Breast epithelium (tissue), 4 donors: ENCODE results near the gene KLHL29. TPM values are rescaled to one million over a fixed set of nuclear protein-coding genes. Genes with fewer than 3 reads are reported as not detected.

Source experiments
- DNase-seq, 2 donors: peaks; one replicate each; pipeline ENCODE4 v3.0.0-alpha.2; 2019; ENCODE audit warnings: low spot score in 2 of 2
- H3K27ac ChIP-seq, 2 donors: fragments of 200-600 bp; sonication (generic) in 1 of 2; one replicate each; pipeline ENCODE4 v1.5.1; 2016 to 2019; ENCODE audit warnings: mild to moderate bottlenecking in 1 of 2
- H3K27me3 ChIP-seq, 2 donors: fragments of 200-600 bp; sonication (generic) in 1 of 2; one replicate each; pipeline versions ENCODE4 v1.5.1 to v1.6.0; 2017 to 2019; ENCODE audit warnings: control low read depth in 1 of 2, mild to moderate bottlenecking in 1 of 2
- H3K36me3 ChIP-seq: fragments of 200-600 bp; one replicate; pipeline ENCODE4 v1.5.1; 2019
- H3K4me1 ChIP-seq, 2 donors: fragments of 200-600 bp; sonication (generic); one replicate each; pipeline ENCODE4 v1.5.1; 2016 to 2019; ENCODE audit warnings: control low read depth in 1 of 2
- H3K4me3 ChIP-seq, 3 donors: fragments of 200-600 bp; sonication (generic); 1 replicate in 2 of 3; 2 replicates in 1 of 3; pipeline ENCODE4 v1.5.1; 2016 to 2019; ENCODE audit warnings: mild to moderate bottlenecking in 3 of 3, moderate library complexity in 2 of 3
- H3K9me3 ChIP-seq, 2 donors: fragments of 200-600 bp; sonication (generic) in 1 of 2; one replicate each; pipeline ENCODE4 v1.5.1; 2016 to 2019; ENCODE audit warnings: control low read depth in 1 of 2
- CTCF ChIP-seq, 3 donors: fragments of 450-650 bp; IDR thresholded peaks; one replicate each; pipeline ENCODE4 v1.5.1; 2016 to 2017; ENCODE audit warnings: antibody characterized with exemption in 3 of 3, mild to moderate bottlenecking in 3 of 3, moderate library complexity in 3 of 3
- POLR2A ChIP-seq: fragments of 450-650 bp; IDR thresholded peaks from one replicate; pipeline ENCODE4 v1.6.1; 2016; ENCODE audit warnings: antibody characterized with exemption, mild to moderate bottlenecking, moderate library complexity
- POLR2AphosphoS5 ChIP-seq, 3 donors: sonication (generic); formaldehyde crosslinking; IDR thresholded peaks; one replicate each; pipeline ENCODE4 v1.6.1; 2017; ENCODE audit warnings: antibody characterized with exemption in 3 of 3
- intact Hi-C: fragments of 100-400 bp; cut with DNase I; formaldehyde crosslinking; loops from one replicate; pipeline ENCODE4 v1.15.1; 2023; ENCODE audit warnings: low total_unique reads
- total RNA-seq, 3 donors: library from RNA; depleted of rRNA; stranded (reverse); fragments of >200 nt; gene quantifications; one replicate each; pipeline ENCODE4 v1.1.0, GENCODE V29; 2016

Gene KLHL29
- total RNA-seq, 3 donors from 2014 or later: 4.5 to 20.9 (median 14.7) TPM

- no peak for DNase-seq
- Histone ChIP-seq H3K27ac (peak overlapping the region in 1 of 2 donors; percentile 38), H3K9me3 (no peaks in the 10 kb centered on the region), H3K4me3 (no peak overlapping the region), H3K27me3 (no peaks in the 10 kb centered on the region), H3K36me3 (no peaks in the 10 kb centered on the region), H3K4me1 (peaks cover 0 to 10% of the 10 kb centered on the region in 2 donors)
- intact Hi-C loops: no loop called here
- no peak for TF ChIP-seq POLR2AphosphoS5 (IDR thresholded peaks at IDR 0.05)
Measured at GRCh38 chr2:23599006-23599405, 214.0 kb downstream of the KLHL29 start.

- H3K36me3 ChIP-seq: no peaks in the 10 kb centered on the region
- no peak for DNase-seq
- no peaks in the 10 kb centered on the region for H3K27me3 ChIP-seq
- intact Hi-C loops: no loop called here
- no peaks in the 10 kb centered on the region for H3K9me3 ChIP-seq
- no peak overlapping the region for H3K4me3 ChIP-seq
- TF ChIP-seq POLR2A (no peak), CTCF (IDR thresholded peaks at IDR 0.05) (no peak), POLR2AphosphoS5 (IDR thresholded peaks at IDR 0.05) (no peak)
- no peak overlapping the region for H3K27ac ChIP-seq
- peaks cover 0 to 10% of the 10 kb centered on the region in 2 donors for H3K4me1 ChIP-seq
Measured at GRCh38 chr2:23599667-23600066, 214.7 kb downstream of the KLHL29 start.

- TF ChIP-seq POLR2AphosphoS5 (IDR thresholded peaks at IDR 0.05) (no peak), CTCF (IDR thresholded peaks at IDR 0.05) (no peak)
- no peak overlapping the region for H3K4me3 ChIP-seq
- no peaks in the 10 kb centered on the region for H3K27me3 ChIP-seq
- no peak for DNase-seq
- no peaks in the 10 kb centered on the region for H3K36me3 ChIP-seq
- intact Hi-C loops: no loop called here
- no peaks in the 10 kb centered on the region for H3K9me3 ChIP-seq
- H3K27ac ChIP-seq: no peak overlapping the region
- peaks cover 0 to 7% of the 10 kb centered on the region in 2 donors for H3K4me1 ChIP-seq
Measured at GRCh38 chr2:23600346-23600745, 215.4 kb downstream of the KLHL29 start.

GRCh38 chr2:23601301-23601965 is 216.5 kb downstream of the KLHL29 start:
- Histone ChIP-seq H3K27me3 (no peaks in the 10 kb centered on the region), H3K36me3 (no peaks in the 10 kb centered on the region), H3K4me1 (no peaks in the 10 kb centered on the region), H3K9me3 (no peaks in the 10 kb centered on the region), H3K4me3 (no peak overlapping the region), H3K27ac (no peak overlapping the region)
- DNase-seq: no peak
- intact Hi-C loops: no loop called here
- TF ChIP-seq POLR2A (no peak), POLR2AphosphoS5 (IDR thresholded peaks at IDR 0.05) (no peak), CTCF (IDR thresholded peaks at IDR 0.05) (no peak)

GRCh38 chr2:23602116-23602515 is 217.1 kb downstream of the KLHL29 start:
- DNase-seq: no peak
- TF ChIP-seq POLR2AphosphoS5 (IDR thresholded peaks at IDR 0.05) (no peak), CTCF (IDR thresholded peaks at IDR 0.05) (no peak), POLR2A (no peak)
- Histone ChIP-seq H3K27ac (no peak overlapping the region), H3K4me1 (no peaks in the 10 kb centered on the region), H3K4me3 (no peak overlapping the region), H3K36me3 (no peaks in the 10 kb centered on the region), H3K27me3 (no peaks in the 10 kb centered on the region), H3K9me3 (no peaks in the 10 kb centered on the region)
- intact Hi-C loops: no loop called here
